ENCODE results near the gene BRDT. TPM values are rescaled to one million over a fixed set of nuclear protein-coding genes. Genes with fewer than 3 reads are reported as not detected.

BRDT gene
- total RNA-seq, 1 donor from 2014 or later: not detected

DNA sequence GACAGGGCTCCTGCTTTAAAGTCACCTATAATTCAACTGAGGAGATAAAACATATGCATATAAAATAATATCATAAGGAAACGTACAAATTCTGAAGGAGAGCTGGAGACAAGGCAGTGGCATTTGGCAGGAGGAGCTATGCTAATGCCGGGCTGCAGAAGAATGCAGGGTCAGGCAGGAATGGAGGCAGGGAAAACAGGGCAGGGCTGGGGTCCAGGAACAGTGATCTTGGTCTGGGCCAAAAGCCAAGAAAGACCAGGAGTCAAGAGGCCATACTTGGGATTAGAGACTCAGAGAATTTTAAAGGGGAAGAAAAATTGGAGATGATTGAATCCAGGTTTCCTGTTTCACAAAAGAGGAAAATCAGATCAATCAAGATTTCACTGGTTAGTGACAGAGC is 20.0 kb upstream of the BRDT start:
- DNase-seq (ENCODE audit: extremely low spot score, unreplicated experiment): no peak
- Mint-ChIP-seq H3K4me3 (no peak overlapping the region), H3K4me1 (ENCODE audit: unreplicated experiment) (peaks cover 12% of the 10 kb centered on the region), H3K9me3 (peaks cover 6% of the 10 kb centered on the region), H3K27me3 (no peaks in the 10 kb centered on the region), H3K36me3 (no peaks in the 10 kb centered on the region), H3K27ac (peak overlapping the region; percentile 24)
- TF ChIP-seq, protein P1, sequence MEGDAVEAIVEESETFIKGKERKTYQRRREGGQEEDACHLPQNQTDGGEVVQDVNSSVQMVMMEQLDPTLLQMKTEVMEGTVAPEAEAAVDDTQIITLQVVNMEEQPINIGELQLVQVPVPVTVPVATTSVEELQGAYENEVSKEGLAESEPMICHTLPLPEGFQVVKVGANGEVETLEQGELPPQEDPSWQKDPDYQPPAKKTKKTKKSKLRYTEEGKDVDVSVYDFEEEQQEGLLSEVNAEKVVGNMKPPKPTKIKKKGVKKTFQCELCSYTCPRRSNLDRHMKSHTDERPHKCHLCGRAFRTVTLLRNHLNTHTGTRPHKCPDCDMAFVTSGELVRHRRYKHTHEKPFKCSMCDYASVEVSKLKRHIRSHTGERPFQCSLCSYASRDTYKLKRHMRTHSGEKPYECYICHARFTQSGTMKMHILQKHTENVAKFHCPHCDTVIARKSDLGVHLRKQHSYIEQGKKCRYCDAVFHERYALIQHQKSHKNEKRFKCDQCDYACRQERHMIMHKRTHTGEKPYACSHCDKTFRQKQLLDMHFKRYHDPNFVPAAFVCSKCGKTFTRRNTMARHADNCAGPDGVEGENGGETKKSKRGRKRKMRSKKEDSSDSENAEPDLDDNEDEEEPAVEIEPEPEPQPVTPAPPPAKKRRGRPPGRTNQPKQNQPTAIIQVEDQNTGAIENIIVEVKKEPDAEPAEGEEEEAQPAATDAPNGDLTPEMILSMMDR (conservative IDR thresholded peaks at IDR 0.05): no peak

DNA sequence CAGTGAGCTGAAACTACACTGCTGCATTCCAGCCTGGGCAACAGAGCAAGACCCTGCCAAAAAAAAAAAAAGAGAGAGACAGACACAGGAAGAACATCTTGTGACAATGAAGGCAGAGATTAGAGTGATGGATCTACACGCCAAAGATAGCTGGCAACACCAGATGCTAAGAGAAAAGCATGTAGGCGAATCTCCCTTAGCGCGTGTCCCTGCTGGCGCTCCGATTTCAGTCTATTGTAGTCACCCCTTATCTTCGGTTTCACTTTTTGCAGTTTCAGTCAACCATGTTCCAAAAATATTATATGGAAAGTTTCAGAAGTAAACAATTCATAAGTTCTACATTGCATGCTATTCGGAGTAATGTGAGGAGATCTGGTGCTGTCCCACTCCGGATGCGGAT is 11.6 kb upstream of the BRDT start:
- Mint-ChIP-seq H3K36me3 (no peaks in the 10 kb centered on the region), H3K4me3 (no peak overlapping the region), H3K4me1 (ENCODE audit: unreplicated experiment) (no peaks in the 10 kb centered on the region), H3K9me3 (no peaks in the 10 kb centered on the region), H3K27ac (no peak overlapping the region), H3K27me3 (no peaks in the 10 kb centered on the region)
- no peak for DNase-seq (ENCODE audit: extremely low spot score, unreplicated experiment)
- TF ChIP-seq, protein P1 (conservative IDR thresholded peaks at IDR 0.05): no peak

DNA sequence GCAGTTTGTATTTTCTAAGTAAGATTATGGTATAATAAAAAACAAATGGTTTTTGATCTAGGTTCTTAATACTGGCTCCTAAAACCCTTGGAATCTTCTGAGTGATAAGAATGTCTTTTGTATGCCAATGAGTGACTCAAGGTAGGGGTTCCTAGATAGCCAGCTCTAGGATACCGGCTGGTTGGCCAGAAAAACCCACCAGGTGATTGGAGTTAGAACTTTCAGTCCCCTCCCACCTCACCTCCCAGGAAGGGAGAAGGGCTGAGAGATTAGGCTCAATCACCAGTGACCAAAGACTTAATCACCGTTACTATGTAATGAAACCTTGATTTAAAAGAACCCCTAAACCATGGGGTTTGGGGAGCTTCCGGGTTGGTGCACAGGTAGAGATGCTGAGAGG is 8.7 kb upstream of the BRDT start:
- no peaks in the 10 kb centered on the region for H3K4me1 Mint-ChIP-seq (ENCODE audit: unreplicated experiment)
- no peaks in the 10 kb centered on the region for H3K27me3 Mint-ChIP-seq
- no peaks in the 10 kb centered on the region for H3K9me3 Mint-ChIP-seq

DNA sequence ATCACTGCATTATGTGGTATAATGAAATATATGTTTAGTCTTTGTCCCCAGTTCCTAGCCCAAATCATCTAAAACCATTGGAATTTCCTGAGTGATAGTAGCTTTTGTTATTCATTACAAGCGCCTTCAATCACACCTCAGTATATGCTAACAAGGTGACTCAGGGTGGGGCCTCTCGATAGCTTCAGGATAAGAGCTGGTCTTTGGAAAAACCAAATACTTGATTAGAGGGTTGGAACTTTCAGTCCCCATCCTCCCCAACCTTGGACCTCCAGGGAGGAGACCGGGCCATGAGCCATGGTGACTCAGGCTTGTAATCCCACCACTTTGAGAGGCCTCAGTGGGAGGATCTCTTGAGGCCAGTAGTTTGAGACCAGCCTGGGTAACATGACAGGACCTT is 5.1 kb upstream of the BRDT start:
- Mint-ChIP-seq H3K27ac (no peak overlapping the region), H3K4me3 (no peak overlapping the region), H3K4me1 (ENCODE audit: unreplicated experiment) (no peaks in the 10 kb centered on the region), H3K27me3 (no peaks in the 10 kb centered on the region), H3K9me3 (no peaks in the 10 kb centered on the region), H3K36me3 (no peaks in the 10 kb centered on the region)
- DNase-seq (ENCODE audit: extremely low spot score, unreplicated experiment): peak; percentile 34
- TF ChIP-seq, protein P1 (conservative IDR thresholded peaks at IDR 0.05): no peak

More for the DNA sequence above, 8.7 kb upstream of the BRDT start:
- no peak overlapping the region for H3K27ac Mint-ChIP-seq
- DNase-seq (ENCODE audit: extremely low spot score, unreplicated experiment): no peak
- no peaks in the 10 kb centered on the region for H3K36me3 Mint-ChIP-seq
- TF ChIP-seq, protein P1 (conservative IDR thresholded peaks at IDR 0.05): no peak
- H3K4me3 Mint-ChIP-seq: no peak overlapping the region

DNA sequence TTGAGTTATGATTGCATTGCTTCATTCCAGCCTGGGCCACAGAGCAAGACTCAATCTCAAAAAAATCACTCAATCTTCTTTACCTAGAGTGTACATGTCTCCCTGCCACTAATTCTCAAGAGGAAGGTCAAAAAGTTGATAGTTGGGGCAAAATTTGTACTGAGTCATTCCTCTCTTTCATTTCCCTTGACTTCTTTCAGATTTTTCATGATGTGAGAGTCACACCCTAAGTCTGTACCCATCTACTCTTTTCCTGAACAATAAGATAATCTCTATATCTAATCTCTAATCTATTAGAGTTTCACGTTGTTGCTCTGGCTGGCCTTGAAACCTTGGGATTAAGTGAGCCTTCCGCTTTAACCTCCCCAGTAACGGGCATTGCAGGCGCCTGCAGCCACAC is 1.1 kb upstream of the BRDT start:
- no peaks in the 10 kb centered on the region for H3K4me1 Mint-ChIP-seq (ENCODE audit: unreplicated experiment)
- DNase-seq (ENCODE audit: extremely low spot score, unreplicated experiment): no peak
- no peaks in the 10 kb centered on the region for H3K36me3 Mint-ChIP-seq
- H3K9me3 Mint-ChIP-seq: no peaks in the 10 kb centered on the region
- TF ChIP-seq, protein P1 (conservative IDR thresholded peaks at IDR 0.05): no peak
- H3K27ac Mint-ChIP-seq: no peak overlapping the region
- no peaks in the 10 kb centered on the region for H3K27me3 Mint-ChIP-seq
- H3K4me3 Mint-ChIP-seq: no peak overlapping the region
